Uterus (tissue), 2 donors: ENCODE data around the gene MMP8.

Experiments
- CTCF ChIP-seq, 4 experiments: fragments of 200-600 bp in 2 of 4; fragments of 450-650 bp in 2 of 4; sonication (generic) in 2 of 4; IDR thresholded peaks; one replicate each; pipeline ENCODE4 v1.5.1; 2016 to 2019; ENCODE audit warnings: antibody characterized with exemption in 4 of 4, mild to moderate bottlenecking in 2 of 4, moderate library complexity in 1 of 4
- POLR2A ChIP-seq, 2 donors: fragments of 450-650 bp; IDR thresholded peaks; one replicate each; pipeline ENCODE4 v1.6.1; 2016; ENCODE audit warnings: antibody characterized with exemption in 2 of 2, mild to moderate bottlenecking in 1 of 2, moderate library complexity in 1 of 2

- TF ChIP-seq POLR2A (IDR thresholded peaks at IDR 0.05) (no peak), CTCF (IDR thresholded peaks at IDR 0.05) (no peak)
Observed at GRCh38 chr11:102717280-102717679, 7.5 kb downstream of the MMP8 start.
